ENCODE measurements around the gene MAP3K6. TPM values are rescaled to one million over a fixed set of nuclear protein-coding genes. Genes with fewer than 3 reads are reported as not detected.

Gene MAP3K6
- total and polyA plus RNA-seq, 2 of the 4 experiments (the other 2 are of a cell fraction): 4.8 to 15.9 TPM

Small RNA genes lying within 50 kb of the gene (microRNA-seq; reads per million reads assigned to microRNA genes)
- gene RNU6-48P (ENCODE audit: insufficient read depth, insufficient read length): not detected

Small RNA genes lying within 50 kb of the gene (small RNA-seq; reads per million reads assigned to genes)
- gene RNU6-48P: 0.49 to 24.7 (median 2.7) reads per million in 5 experiments

Other genes with a start within 250 kb of the MAP3K6 start
- 1.9 and 2.0 TPM in 2 replicates for gene SLC9A1, start 211.8 kb downstream of the MAP3K6 start, total RNA-seq (2012; rRNA removed)
- gene SLC9A1, start 211.8 kb downstream of the MAP3K6 start, polyA plus RNA-seq (2012; rRNA removed): 20.5 and 21.2 TPM in 2 replicates
- gene WDTC1, start 132.3 kb downstream of the MAP3K6 start, total RNA-seq (2012; rRNA removed): 9.9 and 10.0 TPM in 2 replicates
- gene WDTC1, start 132.3 kb downstream of the MAP3K6 start, polyA plus RNA-seq (2012; rRNA removed): 15.2 and 16.4 TPM in 2 replicates
- gene TMEM222, start 44.8 kb downstream of the MAP3K6 start, total RNA-seq (2012; rRNA removed): 19.9 and 21.7 TPM in 2 replicates
- gene TMEM222, start 44.8 kb downstream of the MAP3K6 start, polyA plus RNA-seq (2012; rRNA removed): 54.1 and 56.4 TPM in 2 replicates
- 0.18 and 0.28 TPM in 2 replicates for gene SYTL1, start 24.9 kb downstream of the MAP3K6 start, total RNA-seq (2012; rRNA removed)
- gene SYTL1, start 24.9 kb downstream of the MAP3K6 start, polyA plus RNA-seq (2012; rRNA removed): 1.0 and 1.3 TPM in 2 replicates
- gene FCN3, start 7.9 kb upstream of the MAP3K6 start, total RNA-seq (2012; rRNA removed): not detected in 2 replicates
- not detected in 2 replicates for gene FCN3, start 7.9 kb upstream of the MAP3K6 start, polyA plus RNA-seq (2012; rRNA removed)
- gene CD164L2, start 16.4 kb upstream of the MAP3K6 start, total RNA-seq (2012; rRNA removed): not detected in 2 replicates
- gene CD164L2, start 16.4 kb upstream of the MAP3K6 start, polyA plus RNA-seq (2012; rRNA removed): not detected in 2 replicates
- gene GPR3, start 25.7 kb upstream of the MAP3K6 start, total RNA-seq (2012; rRNA removed): 0.72 and 0.83 TPM in 2 replicates
- 4.8 and 5.4 TPM in 2 replicates for gene GPR3, start 25.7 kb upstream of the MAP3K6 start, polyA plus RNA-seq (2012; rRNA removed)
- gene WASF2, start 123.2 kb upstream of the MAP3K6 start, total RNA-seq (2012; rRNA removed): 7.5 and 7.9 TPM in 2 replicates
- 45.0 and 45.4 TPM in 2 replicates for gene WASF2, start 123.2 kb upstream of the MAP3K6 start, polyA plus RNA-seq (2012; rRNA removed)
- gene AHDC1, start 237.2 kb upstream of the MAP3K6 start, total RNA-seq (2012; rRNA removed): 1.7 and 2.0 TPM in 2 replicates
- 11.6 and 16.1 TPM in 2 replicates for gene AHDC1, start 237.2 kb upstream of the MAP3K6 start, polyA plus RNA-seq (2012; rRNA removed)